Eye (tissue), 1 donor: ENCODE measurements around the gene ZNF668.
"Not testable (repeated sequence)": the region's sequence is repeated elsewhere in the genome, so short reads cannot be mapped to it uniquely, and the experiment has no call there.

Experiments
- DNase-seq: peaks from one replicate; pipeline ENCODE4 v3.0.0-alpha.2; 2015

The ZNF668 gene

GRCh38 chr16:31055613-31056012 is 18.4 kb downstream of the ZNF668 start:
- DNase-seq, result no peak

GRCh38 chr16:31052114-31052513 is 21.9 kb downstream of the ZNF668 start:
- DNase-seq, result no peak

- no peak for DNase-seq
These were observed 23.6 kb downstream of the ZNF668 start for GRCh38 chr16:31050280-31051030.

- DNase-seq, result no peak
These were observed 30.1 kb downstream of the ZNF668 start for GRCh38 chr16:31043898-31044481.

- no peak for DNase-seq
These were observed 30.7 kb downstream of the ZNF668 start for GRCh38 chr16:31043352-31043751.

- no peak for DNase-seq
These were observed 31.2 kb downstream of the ZNF668 start for GRCh38 chr16:31042866-31043265.

GRCh38 chr16:31038993-31039392 is 35.0 kb downstream of the ZNF668 start:
- DNase-seq, result no peak

GRCh38 chr16:31036691-31037090 is 37.3 kb downstream of the ZNF668 start:
- DNase-seq, result no peak

GRCh38 chr16:31033709-31034492 is 40.1 kb downstream of the ZNF668 start:
- peak; percentile 94 for DNase-seq

GRCh38 chr16:31032736-31033708 is 41.0 kb downstream of the ZNF668 start, which contains the start of gene STX4:
STX4 (plus strand) TSS chr16:31033558; CDS start chr16:31033806, 248 bp downstream.
- DNase-seq, result peak; percentile 100

GRCh38 chr16:31031276-31031675 is 42.8 kb downstream of the ZNF668 start:
- DNase-seq, result no peak

GRCh38 chr16:31029272-31029671 is 44.8 kb downstream of the ZNF668 start:
- DNase-seq, result no peak

GRCh38 chr16:31025339-31025738 is 48.7 kb downstream of the ZNF668 start:
- no peak for DNase-seq

- DNase-seq, result no peak
These were observed 50.3 kb downstream of the ZNF668 start for GRCh38 chr16:31023627-31024226.

GRCh38 chr16:31023252-31023602 is 50.8 kb downstream of the ZNF668 start:
- DNase-seq, result no peak

- DNase-seq, result no peak
These were observed 51.3 kb downstream of the ZNF668 start for GRCh38 chr16:31022544-31023251.

GRCh38 chr16:31020536-31020935 is 53.5 kb downstream of the ZNF668 start:
- no peak for DNase-seq

GRCh38 chr16:31017756-31018155 is 56.3 kb downstream of the ZNF668 start:
- DNase-seq, result not testable (repeated sequence)

- no peak for DNase-seq
These were observed 58.0 kb downstream of the ZNF668 start for GRCh38 chr16:31016018-31016417.

- not testable (repeated sequence) for DNase-seq
These were observed 60.7 kb downstream of the ZNF668 start for GRCh38 chr16:31013292-31013691.

GRCh38 chr16:31011815-31012214 is 62.2 kb downstream of the ZNF668 start:
- DNase-seq, result not testable (repeated sequence)
